Body of pancreas (tissue), 4 donors: ENCODE data around the gene RPP30.

Experiments
- POLR2A ChIP-seq, 3 donors: fragments of 450-650 bp; IDR thresholded peaks; one replicate each; pipeline ENCODE4 v1.6.1; 2016; ENCODE audit warnings: antibody characterized with exemption in 3 of 3, mild to moderate bottlenecking in 2 of 3
- TF ChIP-seq, protein P1 (sequence below), 7 experiments: fragments of 450-650 bp in 4 of 7; fragments of 200-600 bp in 3 of 7; sonication (generic) in 3 of 7; IDR thresholded peaks; one replicate each; pipeline ENCODE4 v1.5.1; 2016 to 2019; ENCODE audit warnings: antibody characterized with exemption in 7 of 7

DNA sequence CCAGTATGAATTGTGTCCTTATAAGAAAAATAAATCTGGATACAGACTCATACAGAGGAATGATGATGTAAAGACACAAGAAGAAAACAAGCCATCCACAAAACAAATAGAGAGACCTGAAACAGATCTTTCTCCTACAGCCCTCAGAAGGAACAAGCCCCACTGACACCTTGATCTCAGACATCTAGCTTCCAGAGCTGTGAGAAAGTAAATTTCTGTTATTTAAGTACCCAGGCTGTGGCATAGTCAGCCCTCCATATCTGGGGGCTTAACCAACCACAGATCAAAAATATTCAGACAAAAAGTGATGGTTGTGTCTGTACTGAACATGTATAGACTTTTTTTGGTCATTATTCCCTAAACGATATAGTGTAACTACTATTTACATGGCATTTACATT lies 73.0 kb downstream of the RPP30 start:
- TF ChIP-seq, protein P1, sequence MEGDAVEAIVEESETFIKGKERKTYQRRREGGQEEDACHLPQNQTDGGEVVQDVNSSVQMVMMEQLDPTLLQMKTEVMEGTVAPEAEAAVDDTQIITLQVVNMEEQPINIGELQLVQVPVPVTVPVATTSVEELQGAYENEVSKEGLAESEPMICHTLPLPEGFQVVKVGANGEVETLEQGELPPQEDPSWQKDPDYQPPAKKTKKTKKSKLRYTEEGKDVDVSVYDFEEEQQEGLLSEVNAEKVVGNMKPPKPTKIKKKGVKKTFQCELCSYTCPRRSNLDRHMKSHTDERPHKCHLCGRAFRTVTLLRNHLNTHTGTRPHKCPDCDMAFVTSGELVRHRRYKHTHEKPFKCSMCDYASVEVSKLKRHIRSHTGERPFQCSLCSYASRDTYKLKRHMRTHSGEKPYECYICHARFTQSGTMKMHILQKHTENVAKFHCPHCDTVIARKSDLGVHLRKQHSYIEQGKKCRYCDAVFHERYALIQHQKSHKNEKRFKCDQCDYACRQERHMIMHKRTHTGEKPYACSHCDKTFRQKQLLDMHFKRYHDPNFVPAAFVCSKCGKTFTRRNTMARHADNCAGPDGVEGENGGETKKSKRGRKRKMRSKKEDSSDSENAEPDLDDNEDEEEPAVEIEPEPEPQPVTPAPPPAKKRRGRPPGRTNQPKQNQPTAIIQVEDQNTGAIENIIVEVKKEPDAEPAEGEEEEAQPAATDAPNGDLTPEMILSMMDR (IDR thresholded peaks at IDR 0.05) = no peak
- no peak for TF ChIP-seq POLR2A (IDR thresholded peaks at IDR 0.05)
